CD4-positive, alpha-beta T cell treated with Interleukin-15 for 4 hours (primary cell): ENCODE results near the gene ABCC9.

Source experiments
- DNase-seq: peaks from one replicate; pipeline ENCODE4 v3.0.0-alpha.2; 2020; ENCODE audit warnings: low spot score

The ABCC9 gene

DNA sequence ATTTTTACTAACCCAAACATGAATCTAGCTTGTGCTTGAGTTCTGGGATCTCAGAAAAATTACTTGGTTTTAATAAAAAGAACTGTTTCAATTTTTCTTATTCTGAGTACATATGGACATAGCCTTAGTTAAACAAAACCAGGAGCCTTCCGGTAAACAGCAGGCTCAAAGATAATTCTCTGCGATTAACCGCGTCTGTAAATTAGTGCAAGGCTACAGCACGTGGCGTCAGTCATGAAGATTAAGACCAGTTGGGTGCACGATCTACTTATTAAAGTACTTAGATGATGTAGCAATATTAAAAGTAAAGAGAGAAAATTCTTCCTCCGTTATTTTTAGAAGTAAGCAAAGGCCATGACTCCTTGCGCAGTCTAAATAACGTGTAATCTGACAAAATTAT lies 167.4 kb downstream of the ABCC9 start:
- DNase-seq = no peak

DNA sequence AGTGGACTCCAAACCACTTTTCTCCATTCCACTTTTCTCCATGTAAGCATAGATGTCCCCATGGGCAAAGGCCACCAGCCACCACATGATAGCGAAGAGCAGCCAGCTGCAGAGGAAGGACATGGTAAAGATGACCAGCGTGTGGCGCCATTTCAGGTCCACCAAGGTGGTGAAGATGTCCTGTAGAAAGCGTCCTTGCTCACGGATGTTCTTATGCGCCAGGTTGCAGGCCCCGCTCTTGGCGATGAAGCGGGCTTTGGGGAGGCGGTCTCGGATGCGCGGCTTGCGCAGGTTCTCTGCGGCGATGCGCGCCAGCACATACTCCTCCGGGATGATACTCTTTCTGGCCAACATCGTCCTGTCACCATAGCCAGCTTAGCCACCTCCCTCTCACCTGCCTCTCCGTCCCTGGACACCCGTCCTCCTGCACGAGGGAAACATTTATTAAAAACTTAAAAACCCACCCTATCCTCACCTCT lies 167.9 kb downstream of the ABCC9 start:
- no peak for DNase-seq

DNA sequence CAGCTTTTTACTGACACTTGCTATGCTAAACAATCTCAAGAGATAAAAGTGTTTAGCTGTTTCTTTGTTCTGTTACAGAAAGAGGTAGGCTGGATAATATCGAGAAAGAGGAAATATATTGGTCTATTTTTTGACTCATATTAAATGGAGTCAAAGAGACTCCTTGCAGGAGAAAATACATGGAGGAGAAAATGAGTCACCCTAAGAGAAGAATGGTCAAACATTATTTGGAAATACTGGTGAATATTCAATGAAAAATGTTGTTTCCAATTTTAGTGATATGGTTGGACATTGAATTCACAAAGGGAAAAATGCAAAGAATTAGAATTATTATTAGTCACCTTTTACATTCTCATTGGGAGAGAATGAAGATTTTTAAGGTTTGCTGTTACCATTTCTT lies 169.9 kb downstream of the ABCC9 start:
- DNase-seq = no peak

DNA sequence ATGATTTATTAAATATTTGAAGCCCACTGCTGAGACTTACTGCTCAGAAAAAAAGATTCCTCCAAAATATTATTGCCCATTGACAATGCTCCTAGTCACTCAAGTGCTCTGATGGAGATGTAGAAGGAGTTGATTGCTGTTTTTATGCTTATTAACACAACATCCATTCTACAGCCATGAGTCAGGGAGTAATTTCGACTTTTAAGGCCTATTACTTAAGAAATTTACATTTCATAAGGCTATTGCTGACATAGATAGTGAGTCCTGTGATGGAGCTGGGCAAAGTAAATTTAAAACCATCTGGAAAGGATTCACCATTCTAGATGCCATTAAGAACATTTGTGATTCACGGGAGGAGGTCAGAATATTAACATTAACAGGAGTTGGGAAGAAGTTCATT lies 171.9 kb downstream of the ABCC9 start:
- DNase-seq = no peak

DNA sequence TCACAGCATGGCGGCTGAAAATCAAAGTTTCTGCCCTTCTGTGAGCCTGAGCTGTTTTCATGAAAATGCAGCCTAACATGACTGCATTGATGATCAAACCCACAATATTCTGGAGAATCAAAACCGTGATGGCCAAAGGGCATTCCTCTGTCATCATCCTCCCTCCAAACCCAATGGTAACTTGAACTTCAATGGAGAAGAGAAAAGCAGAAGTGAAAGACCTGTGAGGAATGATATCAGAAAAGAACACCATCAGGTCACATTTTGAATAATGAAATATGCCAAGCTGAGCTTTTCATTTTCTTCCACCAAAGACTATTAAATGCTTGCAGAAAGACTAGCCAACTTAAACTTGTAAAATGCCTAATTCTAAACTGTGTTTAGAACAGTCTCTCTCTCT lies 174.8 kb downstream of the ABCC9 start:
- DNase-seq = no peak

DNA sequence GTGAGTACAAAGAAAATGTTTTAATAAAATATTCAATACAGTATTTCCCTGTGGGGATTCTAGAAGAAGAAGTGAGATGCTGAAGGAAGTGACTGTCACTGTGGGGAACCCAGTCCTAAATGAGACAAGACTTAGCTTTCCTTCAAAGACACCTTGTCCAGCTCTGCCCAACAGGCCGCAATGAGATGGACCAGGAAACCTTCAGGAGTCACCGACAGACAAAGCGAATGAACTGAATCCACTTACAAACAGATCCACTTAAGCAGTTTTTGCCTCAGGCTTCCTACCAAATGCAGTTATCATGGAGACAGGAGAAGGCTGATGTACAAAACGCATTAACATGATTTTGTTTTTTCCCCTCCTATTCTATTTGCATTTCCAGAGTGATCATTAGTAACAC lies 176.3 kb downstream of the ABCC9 start:
- no peak for DNase-seq

DNA sequence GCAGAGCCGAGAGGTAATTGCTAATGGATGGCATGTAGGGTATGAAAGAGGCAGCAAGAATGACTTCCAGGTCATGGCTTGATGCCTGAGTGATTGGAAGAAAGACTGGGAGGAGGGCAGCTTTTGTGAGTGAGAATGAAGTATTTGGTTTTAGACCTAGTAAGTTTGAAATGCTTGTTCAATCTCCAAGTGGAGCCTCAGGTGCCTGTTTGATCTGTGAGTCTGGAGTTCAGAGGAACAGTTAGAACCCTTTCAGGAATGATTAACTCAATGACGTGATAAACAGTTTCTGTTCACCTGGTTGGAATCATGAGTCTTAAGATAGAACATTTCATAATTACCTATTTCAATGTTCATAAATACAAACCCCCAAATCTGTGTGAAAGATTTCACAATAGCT lies 177.2 kb downstream of the ABCC9 start:
- DNase-seq = no peak

DNA sequence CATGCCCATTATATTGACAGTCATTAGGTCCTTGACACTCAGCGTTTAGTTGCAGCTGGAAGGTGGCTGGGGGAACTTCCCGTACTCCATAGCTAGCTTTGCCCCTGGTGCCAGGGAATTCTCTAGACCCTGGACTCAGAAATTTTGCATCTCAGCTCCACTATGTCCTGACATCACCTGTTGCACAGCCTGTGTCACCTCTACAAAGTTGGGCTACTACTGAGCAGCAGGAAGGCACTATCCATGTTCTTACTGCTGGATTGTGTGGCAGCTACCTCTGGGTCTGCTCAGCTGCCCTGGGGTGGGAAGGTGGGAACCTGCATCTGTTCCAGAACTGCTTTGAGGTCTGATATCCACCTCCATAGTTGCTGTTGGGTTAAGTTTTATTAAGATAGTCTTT lies 177.7 kb downstream of the ABCC9 start:
- DNase-seq = no peak

DNA sequence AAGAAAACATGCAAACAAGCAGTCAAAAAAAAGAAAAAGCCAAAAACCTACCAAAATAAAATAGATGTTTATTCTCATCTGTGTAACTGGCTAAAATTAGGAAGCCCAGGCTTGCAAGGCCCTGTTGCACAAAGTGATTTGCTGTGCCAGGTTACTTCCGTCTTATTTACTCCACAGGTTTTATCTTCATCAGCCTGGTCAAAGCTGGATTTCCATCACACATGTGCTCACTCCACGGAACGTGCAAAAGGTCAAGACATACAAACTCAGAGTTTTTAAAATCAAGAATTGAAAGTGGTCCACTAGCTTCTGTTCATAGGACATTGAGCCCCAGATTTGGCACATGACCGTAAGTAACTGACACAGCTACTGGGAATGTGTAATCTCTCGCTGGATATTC lies 181.5 kb downstream of the ABCC9 start:
- DNase-seq = no peak

DNA sequence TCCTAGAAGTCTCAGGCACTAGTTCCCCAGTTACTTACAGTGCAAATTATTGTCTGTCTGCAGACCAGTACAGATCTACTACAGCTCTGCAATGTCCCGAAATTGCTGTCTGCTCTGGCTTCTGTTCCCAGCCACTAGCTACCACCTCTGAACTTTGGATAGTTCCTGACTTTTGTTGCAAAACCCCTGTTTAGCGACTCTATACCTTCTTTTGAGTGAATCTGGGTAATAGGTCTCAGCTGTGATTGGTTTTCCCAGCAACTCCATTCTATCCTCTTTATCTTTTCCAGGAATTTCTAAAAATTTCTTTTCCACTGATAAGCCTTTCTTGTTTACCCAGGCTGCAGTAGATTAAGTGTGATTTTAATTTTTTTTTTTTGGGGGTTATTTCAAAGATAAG lies 183.5 kb downstream of the ABCC9 start:
- no peak for DNase-seq

DNA sequence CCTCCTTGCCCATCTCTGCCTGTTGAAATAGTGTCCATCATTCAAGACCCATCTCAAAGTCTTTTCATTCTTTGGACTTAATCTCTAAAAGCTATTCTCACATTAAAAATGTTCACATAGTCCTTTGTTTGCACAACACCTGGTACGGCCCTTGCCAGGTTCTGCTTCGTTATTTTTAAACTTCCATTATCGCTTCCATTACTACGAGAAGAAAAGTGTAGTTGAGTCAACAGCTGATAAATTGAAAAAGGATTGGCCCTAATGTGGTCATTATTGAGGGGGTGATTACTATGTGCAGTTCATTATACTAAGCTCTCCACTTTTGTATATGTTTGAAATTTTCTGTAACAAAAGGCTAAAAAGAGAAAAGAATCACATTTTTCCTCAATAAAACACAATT lies 184.5 kb downstream of the ABCC9 start:
- DNase-seq = no peak

DNA sequence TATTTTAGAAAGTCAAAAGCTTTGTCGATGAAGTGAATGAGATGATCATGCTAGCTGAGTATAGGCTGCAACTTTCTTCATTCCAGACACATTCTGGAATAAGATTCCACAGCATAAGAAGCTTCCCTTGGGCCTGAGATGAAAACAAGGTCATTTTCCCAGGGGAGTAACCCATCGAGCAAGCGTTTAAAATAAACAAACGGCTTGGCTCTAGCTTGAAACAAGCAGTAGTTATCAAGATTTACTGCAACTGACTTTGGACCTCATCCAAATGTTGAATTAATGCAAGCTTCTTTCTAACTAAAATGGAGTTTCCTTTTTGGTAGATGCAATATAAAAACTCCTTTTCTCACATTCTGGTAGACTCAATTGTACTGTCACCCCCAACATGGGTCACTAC lies 189.7 kb downstream of the ABCC9 start:
- no peak for DNase-seq
